Measurements from ENCODE around the gene LAG3.

LAG3 gene

GRCh38 chr12:6753772-6754356 is 18.5 kb upstream of the LAG3 start:
- no peak for DNase-seq (ENCODE audit: low spot score)

- DNase-seq (ENCODE audit: low spot score): no peak
Measured at GRCh38 chr12:6754411-6754810, 17.9 kb upstream of the LAG3 start.

GRCh38 chr12:6757028-6757690 is 15.2 kb upstream of the LAG3 start:
- DNase-seq (ENCODE audit: low spot score): no peak

- no peak for DNase-seq (ENCODE audit: low spot score)
Measured at GRCh38 chr12:6758506-6759095, 13.7 kb upstream of the LAG3 start.

GRCh38 chr12:6759741-6760140 is 12.6 kb upstream of the LAG3 start:
- no peak for DNase-seq (ENCODE audit: low spot score)

- no peak for DNase-seq (ENCODE audit: low spot score)
Measured at GRCh38 chr12:6763380-6763779, 8.9 kb upstream of the LAG3 start.

GRCh38 chr12:6764011-6764828 is 8.1 kb upstream of the LAG3 start:
- DNase-seq (ENCODE audit: low spot score): peak; percentile 98

- no peak for DNase-seq (ENCODE audit: low spot score)
Measured at GRCh38 chr12:6765048-6765633, 7.2 kb upstream of the LAG3 start.

- peak; percentile 83 for DNase-seq (ENCODE audit: low spot score)
Measured at GRCh38 chr12:6765634-6766581, 6.4 kb upstream of the LAG3 start, which contains the start of gene PTMS. Gene PTMS (plus strand): TSS chr12:6766363. CDS start chr12:6766706, 343 bp downstream.

- DNase-seq (ENCODE audit: low spot score): peak; percentile 70
Measured at GRCh38 chr12:6766651-6767349, 5.5 kb upstream of the LAG3 start.

- no peak for DNase-seq (ENCODE audit: low spot score)
Measured at GRCh38 chr12:6767353-6768319, 4.7 kb upstream of the LAG3 start.

GRCh38 chr12:6768437-6768914 is 3.8 kb upstream of the LAG3 start:
- no peak for DNase-seq (ENCODE audit: low spot score)

GRCh38 chr12:6768990-6769389 is 3.3 kb upstream of the LAG3 start:
- DNase-seq (ENCODE audit: low spot score): peak; percentile 67

GRCh38 chr12:6769666-6770065 is 2.7 kb upstream of the LAG3 start:
- DNase-seq (ENCODE audit: low spot score): no peak

GRCh38 chr12:6770094-6770493 is 2.2 kb upstream of the LAG3 start:
- no peak for DNase-seq (ENCODE audit: low spot score)

GRCh38 chr12:6770600-6770999 is 1.7 kb upstream of the LAG3 start:
- DNase-seq (ENCODE audit: low spot score): no peak

GRCh38 chr12:6771091-6771495 is 1.2 kb upstream of the LAG3 start:
- DNase-seq (ENCODE audit: low spot score): no peak

GRCh38 chr12:6771509-6772330 is 600 bp upstream of the LAG3 start:
- DNase-seq (ENCODE audit: low spot score): no peak

Data from AG08395 (cell line).